Activated CD4-positive, alpha-beta T cell treated with anti-CD3 and anti-CD28 coated beads, Interleukin-2, amount 50 U/mL, for 4 hours (primary cell): ENCODE measurements around the gene PAFAH2.

ENCODE experiments used
- DNase-seq, 2 experiments: peaks; one replicate each; pipeline ENCODE4 v3.0.0-alpha.2; 2020

The PAFAH2 gene

GRCh38 chr1:25927521-25928265 lies 70.2 kb downstream of the PAFAH2 start:
- no peak for DNase-seq

DNA sequence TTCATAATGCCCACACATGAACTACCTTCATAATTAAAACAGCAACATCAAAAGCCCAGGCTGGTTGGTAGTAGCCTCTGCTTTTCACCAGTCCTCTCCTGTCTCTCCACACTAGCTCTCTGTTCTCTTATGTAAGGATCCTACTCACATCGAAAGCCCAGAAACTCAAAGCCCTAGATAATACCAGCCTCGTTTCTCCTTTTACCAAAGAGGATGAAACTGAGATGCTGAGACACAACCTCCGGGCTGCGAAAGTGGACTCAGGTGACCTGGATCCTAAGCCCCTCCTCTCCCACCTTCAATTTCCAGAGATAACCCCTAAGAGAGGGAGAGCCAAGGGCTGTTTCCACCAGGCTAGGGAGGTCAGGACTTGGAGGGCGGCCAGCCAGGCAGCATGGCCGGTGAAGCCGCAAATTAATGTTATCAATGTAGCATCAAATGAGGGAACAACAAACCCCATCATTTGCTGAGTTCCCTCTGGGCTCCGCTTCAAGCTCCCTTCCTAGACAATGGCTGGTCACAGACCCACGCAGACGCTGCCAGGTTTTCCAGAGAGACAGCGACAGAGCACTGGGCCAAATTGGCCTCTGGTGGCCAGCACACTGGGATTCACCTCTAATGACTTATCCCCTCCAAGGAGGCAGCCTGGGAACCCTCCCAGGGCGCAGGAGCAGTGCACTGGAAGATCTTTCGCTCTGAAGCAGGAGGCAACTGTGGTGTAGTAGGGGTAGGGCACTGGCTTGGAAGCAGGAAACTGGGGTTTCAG lies 70.9 kb downstream of the PAFAH2 start:
- DNase-seq = no peak

- no peak for DNase-seq
These were observed 73.4 kb downstream of the PAFAH2 start for GRCh38 chr1:25924454-25924853.

GRCh38 chr1:25922971-25923552 lies 74.8 kb downstream of the PAFAH2 start:
- no peak for DNase-seq

GRCh38 chr1:25922056-25922970 lies 75.5 kb downstream of the PAFAH2 start:
- DNase-seq = peak; percentile 21 to 26

DNA sequence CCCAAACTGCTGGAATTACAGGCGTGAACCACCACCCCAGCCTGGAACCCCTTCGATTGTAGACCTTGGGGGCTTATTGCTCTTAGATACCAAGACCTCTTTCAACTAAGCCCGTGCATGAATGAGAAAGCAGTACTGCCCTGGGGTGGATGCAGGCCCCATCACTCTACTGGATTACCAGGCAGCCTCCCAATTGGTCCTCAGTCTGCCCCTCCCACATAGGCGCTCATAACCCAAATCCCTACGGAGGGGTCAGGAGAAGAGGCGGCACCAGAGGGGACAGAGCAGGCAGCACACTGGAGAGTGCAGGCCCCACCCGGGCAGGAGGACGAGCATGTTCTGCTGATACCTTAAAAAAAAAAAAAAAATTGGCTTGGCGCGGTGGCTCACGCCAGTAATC lies 79.2 kb downstream of the PAFAH2 start:
- DNase-seq = no peak

DNA sequence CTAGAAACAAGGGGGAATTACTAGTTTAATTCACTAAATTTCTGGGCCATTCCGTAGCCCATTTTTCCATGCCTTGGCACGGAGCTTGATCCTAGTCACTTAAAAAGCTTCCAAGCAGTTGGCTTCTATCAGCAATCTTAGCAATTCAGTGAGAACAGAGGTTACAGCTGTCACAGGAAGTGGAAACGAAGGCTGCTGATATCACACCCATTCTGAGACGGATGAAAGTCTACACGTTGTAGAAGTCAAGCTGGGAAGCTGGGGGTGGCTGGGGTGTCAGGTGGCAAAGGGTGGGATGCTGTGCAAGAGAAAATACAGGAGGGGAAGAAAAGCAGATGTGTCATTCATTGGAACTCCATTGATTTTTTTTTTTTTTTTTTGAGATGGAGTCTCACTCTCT lies 79.9 kb downstream of the PAFAH2 start:
- DNase-seq = no peak

DNA sequence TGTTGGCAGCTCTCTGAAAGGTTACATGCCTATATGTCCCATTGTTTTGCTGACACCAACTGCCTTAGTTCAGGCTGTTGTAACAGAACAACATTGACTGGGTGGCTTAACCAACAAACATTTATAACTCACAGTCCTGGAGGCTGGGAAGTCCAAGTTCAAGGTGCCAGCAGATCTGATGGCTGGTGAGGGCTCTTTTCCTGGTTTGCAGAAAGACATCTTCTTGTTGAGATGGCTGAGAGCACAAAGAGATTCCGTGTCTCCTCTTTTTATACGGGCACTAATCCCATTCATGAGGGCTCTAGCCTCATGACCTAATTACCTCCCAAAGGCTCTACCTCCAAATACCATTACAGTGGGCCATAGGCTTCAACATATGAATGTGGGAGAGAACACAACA lies 81.4 kb downstream of the PAFAH2 start:
- no peak for DNase-seq

- no peak for DNase-seq
These were observed 83.5 kb downstream of the PAFAH2 start for GRCh38 chr1:25914074-25914995.

GRCh38 chr1:25913206-25913605 lies 84.7 kb downstream of the PAFAH2 start:
- DNase-seq = no peak

DNA sequence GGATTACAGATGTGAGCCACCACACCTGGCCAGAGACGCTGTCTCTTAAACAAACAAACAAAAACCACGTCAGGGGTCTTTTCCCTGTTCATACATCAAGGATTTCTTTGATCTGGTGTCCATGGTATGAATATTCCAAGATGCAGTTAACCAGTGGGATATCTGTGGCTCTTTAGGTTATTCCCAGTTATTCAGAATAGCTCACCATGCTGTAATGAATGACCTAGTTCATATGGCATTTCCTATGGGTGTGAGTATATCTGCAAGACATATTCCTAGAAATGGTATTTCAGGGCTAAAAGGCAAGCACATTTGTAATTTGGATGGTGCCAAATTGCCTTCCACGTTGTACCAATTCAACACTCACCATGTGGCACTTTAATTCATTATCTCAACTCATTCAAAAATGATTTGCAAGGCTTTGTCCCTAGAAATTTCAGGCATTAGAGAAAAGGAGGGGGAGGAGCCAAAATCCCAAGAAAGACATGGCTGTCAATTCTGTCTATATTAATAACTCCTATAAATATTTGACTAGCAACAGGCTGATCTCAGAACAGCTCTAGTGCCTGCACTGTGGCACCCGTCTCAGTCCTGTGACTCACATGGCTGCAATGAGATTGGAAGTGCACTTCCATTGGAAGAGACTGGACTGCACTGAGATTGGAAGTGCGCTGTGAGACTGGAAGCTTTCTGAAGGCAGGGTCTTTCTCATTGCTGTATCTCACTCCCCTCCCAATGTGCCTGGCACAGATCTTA lies 85.6 kb downstream of the PAFAH2 start:
- no peak for DNase-seq

DNA sequence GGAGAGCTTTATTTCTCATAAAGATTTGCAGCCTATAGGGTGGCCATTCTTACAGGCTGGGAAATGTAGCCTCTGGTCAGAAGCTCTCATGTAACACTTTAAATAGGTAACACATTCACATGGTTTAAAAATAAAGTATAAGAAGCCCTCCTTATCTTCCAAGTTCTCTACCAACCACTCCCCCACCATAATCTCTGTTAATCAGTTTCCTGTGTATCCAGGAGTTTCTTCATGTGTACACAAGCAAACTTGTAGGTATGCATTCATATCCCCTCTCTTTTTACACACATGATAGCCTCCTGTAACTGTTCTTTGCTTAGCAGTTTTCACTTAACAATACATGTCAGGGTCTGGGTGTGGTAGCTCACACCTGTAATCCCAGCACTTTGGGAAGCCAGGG lies 86.7 kb downstream of the PAFAH2 start:
- no peak for DNase-seq
